GM12865 (cell line): Measurements from ENCODE around the gene XXYLT1.
"Not testable (repeated sequence)": the region's sequence is repeated elsewhere in the genome, so short reads cannot be mapped to it uniquely, and the experiment has no call there.

Experiments used
- DNase-seq: peaks from one replicate; pipeline ENCODE4 v3.0.0; 2010; ENCODE audit warnings: low read depth
- H3K4me3 ChIP-seq: 2 replicates; pipeline ENCODE4 v1.5.1; 2011; ENCODE audit warnings: mild to moderate bottlenecking, low read depth, low read length, control low read depth
- TF ChIP-seq, protein P1 (sequence below): IDR thresholded peaks from 2 replicates; pipeline ENCODE4 v1.5.1; 2011; ENCODE audit warnings: low read length, control low read depth, low read depth, inconsistent platforms; ENCODE audit not compliant: insufficient read depth; ENCODE audit errors: missing control alignments

XXYLT1 gene

GRCh38 chr3:195297446-195297845, 26.5 kb upstream of the XXYLT1 start:
- H3K4me3 ChIP-seq: no peak overlapping the region

GRCh38 chr3:195296662-195297061, 25.7 kb upstream of the XXYLT1 start:
- TF ChIP-seq, protein P1, sequence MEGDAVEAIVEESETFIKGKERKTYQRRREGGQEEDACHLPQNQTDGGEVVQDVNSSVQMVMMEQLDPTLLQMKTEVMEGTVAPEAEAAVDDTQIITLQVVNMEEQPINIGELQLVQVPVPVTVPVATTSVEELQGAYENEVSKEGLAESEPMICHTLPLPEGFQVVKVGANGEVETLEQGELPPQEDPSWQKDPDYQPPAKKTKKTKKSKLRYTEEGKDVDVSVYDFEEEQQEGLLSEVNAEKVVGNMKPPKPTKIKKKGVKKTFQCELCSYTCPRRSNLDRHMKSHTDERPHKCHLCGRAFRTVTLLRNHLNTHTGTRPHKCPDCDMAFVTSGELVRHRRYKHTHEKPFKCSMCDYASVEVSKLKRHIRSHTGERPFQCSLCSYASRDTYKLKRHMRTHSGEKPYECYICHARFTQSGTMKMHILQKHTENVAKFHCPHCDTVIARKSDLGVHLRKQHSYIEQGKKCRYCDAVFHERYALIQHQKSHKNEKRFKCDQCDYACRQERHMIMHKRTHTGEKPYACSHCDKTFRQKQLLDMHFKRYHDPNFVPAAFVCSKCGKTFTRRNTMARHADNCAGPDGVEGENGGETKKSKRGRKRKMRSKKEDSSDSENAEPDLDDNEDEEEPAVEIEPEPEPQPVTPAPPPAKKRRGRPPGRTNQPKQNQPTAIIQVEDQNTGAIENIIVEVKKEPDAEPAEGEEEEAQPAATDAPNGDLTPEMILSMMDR: no peak
- DNase-seq: no peak

More at GRCh38 chr3:195297446-195297845, 26.5 kb upstream of the XXYLT1 start:
- TF ChIP-seq, protein P1: no peak
- no peak for DNase-seq

GRCh38 chr3:195291121-195291520, 20.2 kb upstream of the XXYLT1 start:
- DNase-seq: no peak
- no peak overlapping the region for H3K4me3 ChIP-seq
- TF ChIP-seq, protein P1: no peak

More at GRCh38 chr3:195296662-195297061, 25.7 kb upstream of the XXYLT1 start:
- no peak overlapping the region for H3K4me3 ChIP-seq

DNA sequence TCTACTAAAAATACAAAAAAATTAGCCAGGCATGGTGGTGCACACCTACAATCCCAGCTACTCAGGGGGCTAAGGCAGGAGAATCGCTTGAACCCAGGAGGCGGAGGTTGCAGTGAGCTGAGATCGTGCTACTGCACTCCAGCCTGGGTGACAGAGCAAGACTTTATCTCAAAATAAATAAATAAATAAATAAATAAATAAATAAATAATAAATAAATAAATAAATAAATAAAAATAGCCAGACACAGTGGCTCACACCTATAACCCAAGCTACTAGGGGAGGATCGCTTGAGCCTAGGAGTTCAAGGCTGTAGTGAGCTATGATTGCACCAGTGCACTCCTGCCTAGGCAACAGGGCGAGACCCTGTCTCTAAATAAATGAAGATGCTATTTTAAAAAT, 19.7 kb upstream of the XXYLT1 start:
- not testable (repeated sequence) for DNase-seq, H3K4me3 ChIP-seq

DNA sequence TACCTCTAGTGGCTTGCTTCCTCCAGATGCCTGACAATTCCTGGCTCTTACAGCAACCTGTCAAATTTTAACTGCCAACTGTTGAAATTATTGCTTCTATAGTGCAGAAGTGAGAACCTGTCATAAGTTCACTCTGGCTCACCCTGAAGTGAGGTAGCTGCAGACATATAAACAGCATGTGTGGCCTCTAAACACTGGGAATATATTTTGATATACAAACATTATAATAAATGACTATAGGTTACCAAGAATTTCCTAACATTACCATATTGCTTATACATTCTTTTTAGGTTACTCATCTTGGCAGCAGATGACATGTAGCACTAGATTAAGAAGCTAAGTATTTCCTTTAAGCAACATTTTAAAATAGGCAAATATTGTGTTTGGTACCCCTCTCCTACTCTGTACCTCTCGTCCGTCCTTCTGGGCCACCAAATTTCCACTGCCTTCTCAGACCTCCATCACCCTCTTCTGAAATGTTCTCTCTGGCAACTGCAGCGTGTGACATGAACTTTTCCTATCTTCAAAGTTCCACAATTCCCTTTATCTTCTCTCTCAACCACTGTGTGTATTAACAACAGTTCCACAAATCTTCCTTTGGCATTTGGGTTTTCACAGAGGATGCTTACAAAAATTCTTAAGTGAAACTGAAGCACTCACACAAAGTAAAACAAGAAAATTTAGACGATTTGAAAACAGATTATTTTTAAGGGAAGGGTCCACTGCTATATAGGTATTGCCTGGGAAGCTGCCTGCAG, 15.3 kb upstream of the XXYLT1 start:
- TF ChIP-seq, protein P1: no peak
- no peak for DNase-seq
- no peak overlapping the region for H3K4me3 ChIP-seq

DNA sequence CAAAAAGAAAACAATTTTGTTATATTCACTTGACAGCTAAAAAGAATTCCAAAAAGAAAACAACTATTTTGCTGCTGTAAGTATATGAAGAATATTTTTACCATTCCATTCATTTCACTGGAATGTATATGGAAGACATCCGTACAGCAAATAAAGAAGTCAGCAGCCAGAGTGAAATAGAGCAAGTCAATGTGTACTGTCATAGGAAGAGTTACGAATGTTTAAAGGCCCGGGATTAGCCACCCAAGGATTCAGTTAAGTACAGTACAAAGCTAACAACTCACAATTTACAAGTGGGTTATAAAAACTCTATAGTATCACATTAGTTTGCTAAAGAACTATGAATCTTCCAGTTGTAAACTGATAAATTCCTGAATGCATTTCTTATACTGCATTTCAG, 14.4 kb upstream of the XXYLT1 start:
- TF ChIP-seq, protein P1: no peak
- no peak for DNase-seq
- H3K4me3 ChIP-seq: no peak overlapping the region

DNA sequence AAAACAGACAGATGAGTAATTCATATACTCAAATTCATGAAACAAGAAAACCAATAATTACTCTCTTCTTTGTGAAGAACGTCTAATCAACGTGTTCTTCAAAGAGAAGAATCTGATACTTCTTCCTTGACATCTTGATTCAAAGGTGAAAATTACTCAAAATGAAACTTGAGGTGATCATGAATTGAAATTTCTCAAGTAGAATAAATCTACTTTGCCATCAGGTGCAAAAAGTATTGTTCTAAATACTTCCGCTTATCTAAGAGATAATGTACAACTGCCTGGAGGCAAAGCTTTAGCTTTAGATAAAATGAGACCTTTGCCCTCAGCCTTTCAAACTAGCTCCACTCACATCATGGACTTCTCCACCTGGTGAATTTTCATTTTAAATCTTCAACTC, 13.9 kb upstream of the XXYLT1 start:
- TF ChIP-seq, protein P1: no peak
- DNase-seq: no peak
- H3K4me3 ChIP-seq: no peak overlapping the region
